ENCODE results near the gene PGP. TPM values are rescaled to one million over a fixed set of nuclear protein-coding genes. Genes with fewer than 3 reads are reported as not detected.

Gene PGP
- total and polyA plus RNA-seq, 8 donors = 9.3 to 90.4 (median 11.3) TPM

DNA sequence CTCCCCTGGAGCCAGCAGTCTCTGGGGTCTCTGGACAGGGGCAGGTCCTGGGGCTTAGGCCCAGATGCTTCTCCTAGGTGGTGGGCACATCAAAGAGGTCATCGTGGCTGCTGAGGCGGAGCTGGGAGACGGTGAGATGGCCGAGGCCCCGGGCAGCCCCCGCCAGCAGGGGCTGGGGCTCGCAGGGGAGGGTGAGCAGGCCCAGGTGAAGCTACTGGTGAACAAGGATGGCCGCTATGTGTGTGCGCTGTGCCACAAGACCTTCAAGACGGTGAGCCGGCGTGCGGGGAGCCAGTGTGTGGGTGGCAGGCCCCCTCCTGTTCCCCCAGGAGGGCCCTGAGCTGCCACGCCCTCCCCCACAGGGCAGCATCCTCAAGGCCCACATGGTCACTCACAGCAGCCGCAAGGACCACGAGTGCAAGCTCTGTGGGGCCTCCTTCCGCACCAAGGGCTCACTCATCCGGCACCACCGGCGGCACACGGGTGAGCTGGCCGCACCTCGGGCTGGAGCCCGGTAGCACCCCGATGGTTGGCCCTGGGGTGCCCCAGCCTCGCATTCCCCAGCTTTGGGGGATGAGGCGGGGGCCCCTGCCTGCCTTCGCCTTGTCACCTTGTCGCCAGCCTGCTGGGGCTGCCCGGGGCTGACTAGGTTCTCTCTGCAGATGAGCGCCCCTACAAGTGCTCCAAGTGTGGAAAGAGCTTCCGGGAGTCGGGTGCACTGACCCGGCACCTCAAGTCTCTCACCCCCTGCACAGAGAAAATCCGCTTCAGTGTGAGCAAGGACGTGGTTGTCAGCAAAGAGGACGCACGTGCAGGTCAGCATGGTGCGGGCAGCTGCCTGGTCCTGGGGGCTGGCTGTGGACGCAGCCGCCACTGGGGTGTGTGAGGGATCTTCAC lies 17.7 kb upstream of the PGP start:
- 87 to 92% (median 91%) methylated on average over 11 to 41 of the region's 41 CpGs for WGBS, 5 donors
- Histone ChIP-seq H3K4me3 (no peak overlapping the region), H3K4me1 (peaks cover 16 to 21% (median 18%) of the 10 kb centered on the region in 4 donors), H3K27me3 (peaks cover 5 to 30% (median 18%) of the 10 kb centered on the region in 3 donors), H3K36me3 (peaks cover 73 to 87% (median 82%) of the 10 kb centered on the region in 4 donors), H3K9me3 (no peaks in the 10 kb centered on the region), H3K27ac (no peak overlapping the region)
- intact Hi-C loops (cut with DNase I; ENCODE audit: low total_unique reads) = no loop called here
- no peak for TF ChIP-seq POLR2A (IDR thresholded peaks at IDR 0.05)
- TF ChIP-seq POLR2AphosphoS5 (IDR thresholded peaks at IDR 0.05) = no peak
- no peak for TF ChIP-seq CTCF (IDR thresholded peaks at IDR 0.05)
- TF ChIP-seq EP300 (IDR thresholded peaks at IDR 0.05) = no peak
- no peak for DNase-seq

DNA sequence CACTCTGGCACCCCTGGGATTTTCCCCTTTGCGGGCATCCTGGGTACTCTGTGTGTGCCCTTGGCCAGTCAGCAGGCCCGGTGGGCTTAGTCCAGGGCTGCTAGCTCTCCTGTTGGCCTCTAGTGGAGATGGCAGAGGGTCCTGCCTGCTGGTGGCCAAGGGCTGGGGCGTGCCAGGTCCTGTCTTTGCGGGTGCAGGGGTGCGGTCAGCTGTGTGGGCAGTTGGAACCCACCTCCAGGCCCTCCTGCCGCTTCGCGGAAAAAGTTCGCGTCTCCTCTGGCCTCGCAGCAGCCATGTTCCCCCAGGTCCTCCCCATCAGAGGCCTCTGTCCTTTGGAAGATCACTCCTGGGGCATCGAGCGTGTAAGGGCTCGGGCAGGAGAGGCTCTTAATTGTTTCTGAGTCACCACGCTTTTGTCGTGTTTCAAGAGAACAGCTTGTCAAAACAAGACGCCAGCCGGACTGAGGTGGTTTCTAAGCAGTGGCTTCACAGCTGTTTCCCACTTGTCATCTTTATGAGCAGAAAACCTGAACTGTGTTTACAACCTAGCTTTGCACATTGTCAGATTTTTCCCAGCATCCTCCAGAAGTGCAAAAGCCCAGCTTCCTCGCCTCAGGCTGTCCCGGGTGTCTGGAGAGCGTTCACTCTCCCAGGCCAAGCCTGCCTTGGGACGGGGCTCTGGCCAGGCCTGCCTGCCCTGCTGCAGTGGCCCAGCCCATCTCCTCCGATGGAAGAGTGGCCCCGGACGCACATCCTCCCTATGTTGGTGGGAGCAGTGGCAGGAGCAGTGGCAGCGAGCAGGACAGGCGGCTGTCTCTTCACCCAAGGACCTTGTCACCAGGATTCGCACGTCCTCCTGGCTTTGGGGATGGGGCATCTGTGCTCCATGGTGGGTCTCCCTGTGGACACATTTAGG lies 16.6 kb upstream of the PGP start:
- WGBS, 5 donors = 84 to 92% (median 87%) methylated on average over 27 to 29 of the region's 29 CpGs
- DNase-seq = no peak
- H3K4me1 ChIP-seq = peaks cover 10 to 21% (median 18%) of the 10 kb centered on the region in 4 donors
- H3K4me3 ChIP-seq = no peak overlapping the region
- H3K9me3 ChIP-seq = no peaks in the 10 kb centered on the region
- intact Hi-C loops (cut with DNase I; ENCODE audit: low total_unique reads) = no loop called here
- peaks cover 0 to 20% (median 7%) of the 10 kb centered on the region in 3 donors for H3K27me3 ChIP-seq
- H3K36me3 ChIP-seq = peaks cover 73 to 97% (median 89%) of the 10 kb centered on the region in 4 donors
- TF ChIP-seq CTCF (IDR thresholded peaks at IDR 0.05) = no peak
- no peak for TF ChIP-seq POLR2A (IDR thresholded peaks at IDR 0.05)
- TF ChIP-seq POLR2AphosphoS5 (IDR thresholded peaks at IDR 0.05) = no peak
- TF ChIP-seq EP300 (IDR thresholded peaks at IDR 0.05) = no peak
- H3K27ac ChIP-seq = no peak overlapping the region

DNA sequence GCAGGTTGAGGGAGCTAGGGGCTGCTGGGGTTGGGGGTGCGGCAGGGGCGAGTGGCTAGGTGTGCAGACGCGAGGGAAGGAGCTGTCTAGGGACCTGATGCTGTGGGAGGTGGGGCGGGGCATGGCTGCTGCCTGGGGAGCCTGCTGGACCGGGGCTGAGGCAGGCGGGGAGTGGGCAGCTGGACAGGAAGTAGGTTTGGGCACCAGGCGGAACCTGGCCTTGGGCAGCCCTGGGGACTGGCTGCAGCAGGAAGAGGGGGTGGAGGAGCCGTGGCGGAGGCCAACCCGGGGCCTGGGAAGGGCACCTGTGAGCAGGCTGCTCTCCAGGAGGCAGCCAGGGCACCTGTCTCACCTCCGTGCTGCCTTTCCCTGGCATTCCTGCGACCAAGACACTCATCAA lies 15.7 kb upstream of the PGP start:
- no peak for DNase-seq
- H3K4me1 ChIP-seq = peaks cover 10 to 24% (median 20%) of the 10 kb centered on the region in 4 donors
- peaks cover 73 to 91% (median 85%) of the 10 kb centered on the region in 4 donors for H3K36me3 ChIP-seq
- peaks cover 0 to 11% (median 0%) of the 10 kb centered on the region in 3 donors for H3K27me3 ChIP-seq
- H3K4me3 ChIP-seq = no peak overlapping the region
- TF ChIP-seq POLR2AphosphoS5 (IDR thresholded peaks at IDR 0.05) = no peak
- no peak for TF ChIP-seq POLR2A (IDR thresholded peaks at IDR 0.05)
- TF ChIP-seq CTCF (IDR thresholded peaks at IDR 0.05) = no peak
- TF ChIP-seq EP300 (IDR thresholded peaks at IDR 0.05) = no peak
- 87 to 95% (median 90%) methylated on average over 7 to 13 of the region's 13 CpGs for WGBS, 5 donors
- H3K9me3 ChIP-seq = no peaks in the 10 kb centered on the region
- intact Hi-C loops (cut with DNase I; ENCODE audit: low total_unique reads) = no loop called here
- H3K27ac ChIP-seq = no peak overlapping the region

- WGBS, 5 donors = 84 to 94% (median 92%) methylated on average over 8 to 23 of the region's 23 CpGs
- Histone ChIP-seq H3K27me3 (peaks cover 0 to 7% (median 0%) of the 10 kb centered on the region in 3 donors), H3K36me3 (peaks cover 67 to 85% (median 79%) of the 10 kb centered on the region in 4 donors), H3K4me3 (no peak overlapping the region), H3K9me3 (no peaks in the 10 kb centered on the region), H3K4me1 (peaks cover 16 to 30% (median 27%) of the 10 kb centered on the region in 4 donors), H3K27ac (no peak overlapping the region)
- DNase-seq = no peak
- TF ChIP-seq POLR2AphosphoS5 (IDR thresholded peaks at IDR 0.05) (no peak), CTCF (IDR thresholded peaks at IDR 0.05) (no peak), POLR2A (IDR thresholded peaks at IDR 0.05) (no peak), EP300 (IDR thresholded peaks at IDR 0.05) (no peak)
- intact Hi-C loops (cut with DNase I; ENCODE audit: low total_unique reads) = no loop called here
These were observed 15.1 kb upstream of the PGP start for GRCh38 chr16:2229632-2230250.
